ENCODE results near the gene PSMC5.

DNA sequence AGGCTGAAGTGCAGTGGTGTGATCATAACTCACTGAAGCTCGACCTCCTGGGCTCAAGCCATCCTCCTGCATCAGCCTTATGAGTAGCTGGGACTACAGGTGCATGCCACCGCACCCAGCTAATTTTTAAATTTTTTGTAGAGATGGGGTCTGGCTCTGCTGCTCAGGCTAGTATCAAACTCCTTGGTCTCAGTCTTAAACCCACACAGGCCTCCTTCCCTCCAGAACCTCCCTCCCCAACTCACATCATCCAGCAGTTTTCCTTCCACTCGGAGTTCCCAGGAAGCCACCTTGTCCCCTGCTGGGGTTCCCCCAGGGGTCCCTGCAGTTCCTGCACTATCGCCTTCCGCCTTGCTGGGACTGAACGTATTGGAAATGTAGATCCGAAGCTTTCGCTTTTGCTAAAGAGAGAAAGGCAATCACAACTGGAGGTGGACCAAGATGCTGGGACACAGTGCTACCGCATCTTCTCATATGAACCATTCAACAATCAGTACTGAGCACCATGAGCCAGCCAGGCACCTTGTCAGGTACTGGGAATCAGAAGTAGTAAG is 8.0 kb downstream of the PSMC5 start:
- TF ChIP-seq, protein P1, sequence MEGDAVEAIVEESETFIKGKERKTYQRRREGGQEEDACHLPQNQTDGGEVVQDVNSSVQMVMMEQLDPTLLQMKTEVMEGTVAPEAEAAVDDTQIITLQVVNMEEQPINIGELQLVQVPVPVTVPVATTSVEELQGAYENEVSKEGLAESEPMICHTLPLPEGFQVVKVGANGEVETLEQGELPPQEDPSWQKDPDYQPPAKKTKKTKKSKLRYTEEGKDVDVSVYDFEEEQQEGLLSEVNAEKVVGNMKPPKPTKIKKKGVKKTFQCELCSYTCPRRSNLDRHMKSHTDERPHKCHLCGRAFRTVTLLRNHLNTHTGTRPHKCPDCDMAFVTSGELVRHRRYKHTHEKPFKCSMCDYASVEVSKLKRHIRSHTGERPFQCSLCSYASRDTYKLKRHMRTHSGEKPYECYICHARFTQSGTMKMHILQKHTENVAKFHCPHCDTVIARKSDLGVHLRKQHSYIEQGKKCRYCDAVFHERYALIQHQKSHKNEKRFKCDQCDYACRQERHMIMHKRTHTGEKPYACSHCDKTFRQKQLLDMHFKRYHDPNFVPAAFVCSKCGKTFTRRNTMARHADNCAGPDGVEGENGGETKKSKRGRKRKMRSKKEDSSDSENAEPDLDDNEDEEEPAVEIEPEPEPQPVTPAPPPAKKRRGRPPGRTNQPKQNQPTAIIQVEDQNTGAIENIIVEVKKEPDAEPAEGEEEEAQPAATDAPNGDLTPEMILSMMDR (IDR thresholded peaks at IDR 0.05) = no peak
- TF ChIP-seq POLR2A (IDR thresholded peaks at IDR 0.05) = no peak

Measured in adrenal gland (tissue), 5 donors.